Kidney epithelial cell (primary cell): ENCODE data around the gene SNX32. TPM values are rescaled to one million over a fixed set of nuclear protein-coding genes. Genes with fewer than 3 reads are reported as not detected.

ENCODE experiments used
- DNase-seq: peaks from one replicate; pipeline ENCODE4 v3.0.0-alpha.2; 2010; ENCODE audit warnings: low read depth
- H3K27me3 ChIP-seq: 2 replicates; pipeline ENCODE4 v1.6.0; 2011; ENCODE audit warnings: low read length; ENCODE audit not compliant: control insufficient read depth, insufficient read depth
- H3K36me3 ChIP-seq: 2 replicates; pipeline ENCODE4 v1.5.1; 2011; ENCODE audit warnings: low read length; ENCODE audit not compliant: control insufficient read depth, insufficient read depth
- H3K4me3 ChIP-seq: 2 replicates; pipeline ENCODE4 v1.5.1; 2011; ENCODE audit warnings: low read depth, mild to moderate bottlenecking, control low read depth, low read length
- total RNA-seq: library from RNA; depleted of rRNA; stranded (reverse); fragments of >200 nt; gene quantifications from 2 replicates; pipeline ENCODE4 v1.2.3, GENCODE V29; 2015
- TF ChIP-seq, protein P1 (sequence below): IDR thresholded peaks from 2 replicates; pipeline ENCODE4 v1.5.1; 2011; ENCODE audit warnings: mild to moderate bottlenecking, moderate library complexity, low read length, control low read depth, inconsistent platforms; ENCODE audit not compliant: insufficient read depth, poor library complexity, severe bottlenecking

SNX32 gene
- total RNA-seq, 1 donor from 2014 or later = 1.9 TPM

DNA sequence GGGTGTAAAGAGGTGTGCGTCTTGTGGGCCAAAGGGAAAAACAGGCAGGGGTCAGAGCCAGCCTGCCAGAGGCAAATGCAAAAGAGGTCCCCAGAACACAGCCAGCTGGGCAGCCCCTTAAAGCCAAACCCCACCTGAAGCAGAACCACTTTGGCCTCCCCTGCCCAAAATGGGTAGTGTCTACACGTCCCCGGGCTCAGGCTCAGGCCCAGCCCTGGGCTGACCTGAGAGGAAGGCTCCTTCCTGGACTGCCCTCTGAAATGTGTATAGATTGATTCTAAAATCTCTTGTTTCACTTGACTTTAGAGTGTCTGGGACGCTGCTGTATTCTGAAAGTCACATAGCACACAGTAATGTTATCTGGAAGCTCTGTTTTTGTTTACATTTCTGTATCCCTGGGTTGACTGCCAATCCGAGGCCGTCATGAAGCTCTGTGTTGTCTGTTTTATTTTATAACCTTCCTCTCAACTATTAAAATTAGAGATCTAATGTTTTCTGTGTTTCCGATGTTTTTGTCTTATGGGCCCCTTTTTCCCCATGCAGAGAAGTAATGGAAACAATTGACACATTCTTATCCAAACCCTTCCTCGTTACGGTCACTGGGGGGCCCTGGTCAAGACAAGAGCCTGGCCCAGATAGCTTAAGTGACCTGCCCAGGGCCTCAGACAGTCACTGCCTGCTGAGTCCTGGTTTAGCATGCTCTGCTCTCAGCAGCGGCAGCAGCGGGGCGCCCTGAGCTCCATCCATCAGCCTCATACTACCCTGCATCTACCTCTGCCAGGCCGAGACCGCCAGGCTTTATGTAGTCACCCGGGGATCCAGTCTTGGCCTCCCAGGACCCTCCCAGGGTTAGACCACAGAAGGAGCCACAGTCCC is 36.8 kb upstream of the SNX32 start:
- Histone ChIP-seq H3K36me3 (no peaks in the 10 kb centered on the region), H3K4me3 (no peak overlapping the region), H3K27me3 (peaks cover 31% of the 10 kb centered on the region)
- TF ChIP-seq, protein P1, sequence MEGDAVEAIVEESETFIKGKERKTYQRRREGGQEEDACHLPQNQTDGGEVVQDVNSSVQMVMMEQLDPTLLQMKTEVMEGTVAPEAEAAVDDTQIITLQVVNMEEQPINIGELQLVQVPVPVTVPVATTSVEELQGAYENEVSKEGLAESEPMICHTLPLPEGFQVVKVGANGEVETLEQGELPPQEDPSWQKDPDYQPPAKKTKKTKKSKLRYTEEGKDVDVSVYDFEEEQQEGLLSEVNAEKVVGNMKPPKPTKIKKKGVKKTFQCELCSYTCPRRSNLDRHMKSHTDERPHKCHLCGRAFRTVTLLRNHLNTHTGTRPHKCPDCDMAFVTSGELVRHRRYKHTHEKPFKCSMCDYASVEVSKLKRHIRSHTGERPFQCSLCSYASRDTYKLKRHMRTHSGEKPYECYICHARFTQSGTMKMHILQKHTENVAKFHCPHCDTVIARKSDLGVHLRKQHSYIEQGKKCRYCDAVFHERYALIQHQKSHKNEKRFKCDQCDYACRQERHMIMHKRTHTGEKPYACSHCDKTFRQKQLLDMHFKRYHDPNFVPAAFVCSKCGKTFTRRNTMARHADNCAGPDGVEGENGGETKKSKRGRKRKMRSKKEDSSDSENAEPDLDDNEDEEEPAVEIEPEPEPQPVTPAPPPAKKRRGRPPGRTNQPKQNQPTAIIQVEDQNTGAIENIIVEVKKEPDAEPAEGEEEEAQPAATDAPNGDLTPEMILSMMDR = no peak
- DNase-seq = no peak

DNA sequence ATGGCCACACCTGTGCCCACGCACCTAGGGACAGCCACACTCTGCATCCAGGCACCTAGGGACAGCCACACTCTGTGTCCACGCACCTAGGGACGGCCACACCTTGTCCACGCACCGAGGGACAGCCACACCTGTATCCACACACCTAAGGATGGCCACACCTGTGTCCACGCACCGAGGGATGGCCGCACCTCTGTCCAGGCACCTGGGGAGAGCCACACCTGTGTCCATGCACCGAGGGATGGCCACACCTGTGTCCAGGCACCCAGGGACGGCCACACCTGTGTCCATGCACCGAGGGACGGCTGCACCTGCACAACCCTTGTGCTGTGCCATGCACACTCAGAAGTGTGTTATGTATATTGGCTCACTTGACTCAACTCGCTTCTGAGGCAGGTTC is 36.1 kb upstream of the SNX32 start:
- TF ChIP-seq, protein P1 = no peak
- H3K4me3 ChIP-seq = no peak overlapping the region
- H3K36me3 ChIP-seq = no peaks in the 10 kb centered on the region
- DNase-seq = no peak
- peaks cover 32% of the 10 kb centered on the region for H3K27me3 ChIP-seq

DNA sequence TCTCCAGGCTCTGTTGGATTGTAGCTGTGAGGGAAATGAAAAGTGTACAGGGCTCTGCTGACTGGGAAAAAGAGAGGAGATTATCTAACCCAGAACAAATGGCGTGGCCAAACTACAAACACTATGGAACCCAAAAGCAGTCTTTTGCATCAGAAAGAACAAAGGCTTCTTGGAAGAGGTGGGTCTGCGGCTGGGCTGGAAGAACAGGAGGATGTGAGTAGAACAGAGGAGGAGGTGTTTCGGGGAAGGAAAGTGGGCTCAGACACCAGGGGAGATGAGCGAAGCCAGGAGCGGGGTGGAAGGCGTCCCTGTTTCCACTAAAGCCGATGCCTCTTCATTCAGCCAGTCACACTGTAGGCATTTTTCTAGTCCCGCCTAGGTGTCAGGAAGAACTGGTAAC is 34.9 kb upstream of the SNX32 start:
- no peak for DNase-seq
- H3K27me3 ChIP-seq = peaks cover 35% of the 10 kb centered on the region

DNA sequence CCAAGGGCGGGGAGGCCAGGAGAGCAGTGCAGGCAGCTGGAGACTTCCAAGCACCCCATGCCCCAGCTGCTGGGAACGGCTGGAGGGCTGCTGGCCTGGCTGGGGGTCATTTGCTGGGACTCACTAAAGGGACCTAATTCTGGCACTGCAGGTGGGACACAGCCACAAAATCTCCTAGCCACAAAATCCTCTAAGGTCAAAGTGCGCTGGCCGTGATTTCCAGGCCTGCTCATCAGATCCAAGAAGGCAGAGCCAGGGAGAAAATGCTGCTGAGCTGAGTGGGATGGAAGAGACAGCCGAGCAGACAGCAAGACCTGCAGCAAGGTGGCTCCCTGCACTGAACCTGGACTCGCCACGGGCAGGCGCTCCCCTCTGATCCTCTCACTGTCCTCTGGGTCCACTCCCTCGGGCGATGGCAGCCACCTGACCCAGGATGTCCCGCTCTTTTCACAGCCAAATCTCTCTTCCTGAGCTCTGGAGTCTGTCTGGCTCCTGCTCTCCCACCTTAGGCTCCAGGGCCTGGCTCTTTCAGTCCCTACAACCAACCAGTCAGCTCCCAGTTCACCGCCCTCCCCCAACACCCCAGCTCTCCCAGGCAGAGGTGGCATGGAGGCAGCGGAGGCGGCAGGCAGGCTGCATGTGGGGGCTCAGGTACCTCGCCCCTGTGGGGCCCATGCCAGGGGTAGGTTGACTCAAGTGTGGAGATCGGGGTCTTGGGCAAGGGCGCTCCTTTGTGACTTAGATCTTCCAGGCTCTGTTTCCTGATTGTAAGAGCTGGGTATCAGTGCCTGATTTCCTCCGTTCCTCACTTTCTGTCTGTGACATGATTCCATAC is 32.4 kb upstream of the SNX32 start:
- DNase-seq = no peak
- TF ChIP-seq, protein P1 = no peak
- H3K4me3 ChIP-seq = no peak overlapping the region
- H3K27me3 ChIP-seq = peaks cover 27% of the 10 kb centered on the region
- H3K36me3 ChIP-seq = no peaks in the 10 kb centered on the region

More for the DNA sequence above, 34.9 kb upstream of the SNX32 start:
- TF ChIP-seq, protein P1 = no peak
- Histone ChIP-seq H3K4me3 (no peak overlapping the region), H3K36me3 (no peaks in the 10 kb centered on the region)

DNA sequence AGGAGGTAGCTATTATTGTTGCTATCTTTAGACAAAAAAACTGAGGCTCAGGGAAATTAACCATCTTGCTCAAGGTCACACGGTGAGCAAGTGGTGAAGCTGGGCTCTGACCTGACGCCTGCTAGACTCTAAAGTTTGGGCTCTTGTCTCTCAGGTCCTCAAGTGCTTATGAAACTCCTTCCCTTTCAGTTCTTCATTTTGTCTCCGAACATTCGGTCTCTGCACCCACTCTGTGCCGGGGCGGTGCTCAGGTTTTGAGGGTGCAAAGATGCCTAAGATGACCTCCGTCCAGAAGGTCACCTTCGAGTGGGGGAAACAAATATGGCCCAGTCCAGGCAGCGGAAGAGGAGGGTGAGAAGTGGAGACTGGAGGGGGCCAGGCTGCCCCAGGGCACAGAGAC is 30.9 kb upstream of the SNX32 start:
- DNase-seq = no peak
- Histone ChIP-seq H3K36me3 (no peaks in the 10 kb centered on the region), H3K4me3 (no peak overlapping the region), H3K27me3 (peaks cover 26% of the 10 kb centered on the region)
- TF ChIP-seq, protein P1 = no peak
